22Rv1 (cell line): ENCODE data around the gene OR13C2.
"Not testable (repeated sequence)": the region's sequence is repeated elsewhere in the genome, so short reads cannot be mapped to it uniquely, and the experiment has no call there.

ENCODE experiments used
- H3K27ac ChIP-seq: fragments of 450-650 bp; 2 replicates; pipeline ENCODE4 v1.5.1; 2017
- ZFX ChIP-seq: fragments of 450-650 bp; IDR thresholded peaks from 2 replicates; pipeline ENCODE4 v1.6.1; 2017; ENCODE audit warnings: antibody characterized with exemption, borderline replicate concordance
- TF ChIP-seq, protein P1 (sequence below): fragments of 450-650 bp; IDR thresholded peaks from 2 replicates; pipeline ENCODE4 v1.5.1; 2017; ENCODE audit warnings: mild to moderate bottlenecking

The OR13C2 gene

DNA sequence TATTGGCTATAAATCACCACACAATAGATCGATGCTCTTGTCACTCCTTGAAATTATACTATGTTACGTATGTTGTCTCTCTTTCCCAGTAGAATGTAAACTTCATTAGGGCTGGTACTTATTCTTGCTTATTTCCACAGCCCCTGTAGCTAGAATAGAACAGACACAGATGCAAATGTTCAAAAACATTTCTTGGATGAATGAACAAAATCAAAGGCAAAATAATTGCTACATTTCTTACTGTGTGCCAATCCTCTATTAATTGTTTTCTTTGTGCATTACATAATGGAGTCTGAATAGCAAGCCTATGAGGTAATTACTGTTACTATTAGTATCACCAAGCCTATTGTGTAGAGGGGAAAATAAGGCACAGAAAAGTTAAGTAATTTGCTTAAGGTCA lies 725 bp upstream of the OR13C2 start:
- TF ChIP-seq, protein P1, sequence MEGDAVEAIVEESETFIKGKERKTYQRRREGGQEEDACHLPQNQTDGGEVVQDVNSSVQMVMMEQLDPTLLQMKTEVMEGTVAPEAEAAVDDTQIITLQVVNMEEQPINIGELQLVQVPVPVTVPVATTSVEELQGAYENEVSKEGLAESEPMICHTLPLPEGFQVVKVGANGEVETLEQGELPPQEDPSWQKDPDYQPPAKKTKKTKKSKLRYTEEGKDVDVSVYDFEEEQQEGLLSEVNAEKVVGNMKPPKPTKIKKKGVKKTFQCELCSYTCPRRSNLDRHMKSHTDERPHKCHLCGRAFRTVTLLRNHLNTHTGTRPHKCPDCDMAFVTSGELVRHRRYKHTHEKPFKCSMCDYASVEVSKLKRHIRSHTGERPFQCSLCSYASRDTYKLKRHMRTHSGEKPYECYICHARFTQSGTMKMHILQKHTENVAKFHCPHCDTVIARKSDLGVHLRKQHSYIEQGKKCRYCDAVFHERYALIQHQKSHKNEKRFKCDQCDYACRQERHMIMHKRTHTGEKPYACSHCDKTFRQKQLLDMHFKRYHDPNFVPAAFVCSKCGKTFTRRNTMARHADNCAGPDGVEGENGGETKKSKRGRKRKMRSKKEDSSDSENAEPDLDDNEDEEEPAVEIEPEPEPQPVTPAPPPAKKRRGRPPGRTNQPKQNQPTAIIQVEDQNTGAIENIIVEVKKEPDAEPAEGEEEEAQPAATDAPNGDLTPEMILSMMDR: no peak
- TF ChIP-seq ZFX: no peak

DNA sequence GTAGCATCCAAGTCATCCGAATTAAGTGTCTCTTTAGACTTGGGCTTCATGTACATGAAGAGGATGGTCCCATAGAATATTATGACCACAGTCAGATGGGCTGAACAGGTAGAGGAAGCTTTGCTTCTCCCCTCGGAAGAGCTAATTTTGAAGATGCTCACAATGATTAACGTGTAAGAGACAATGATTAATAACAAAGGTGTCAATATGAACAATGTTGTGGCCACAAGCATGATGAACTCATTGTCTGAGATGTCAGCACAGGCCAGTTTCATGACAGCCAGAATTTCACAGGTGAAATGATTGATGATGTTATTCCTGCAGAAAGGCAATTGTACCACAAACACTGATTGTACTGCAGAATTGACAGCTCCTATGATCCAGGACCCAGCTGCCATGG lies 626 bp downstream of the OR13C2 start:
- TF ChIP-seq, protein P1: no peak
- TF ChIP-seq ZFX: no peak
- no peak overlapping the region for H3K27ac ChIP-seq

More for the DNA sequence above, 725 bp upstream of the OR13C2 start:
- no peak overlapping the region for H3K27ac ChIP-seq

- not testable (repeated sequence) for H3K27ac ChIP-seq
These were observed 6.1 kb downstream of the OR13C2 start, which contains the start of gene OR13C5 for GRCh38 chr9:104599313-104599712. Gene OR13C5, minus strand, starts transcription at chr9:104599413. Its CDS starts 0 bp downstream, at chr9:104599413.

GRCh38 chr9:104598749-104599148 lies 6.7 kb downstream of the OR13C2 start:
- not testable (repeated sequence) for H3K27ac ChIP-seq

DNA sequence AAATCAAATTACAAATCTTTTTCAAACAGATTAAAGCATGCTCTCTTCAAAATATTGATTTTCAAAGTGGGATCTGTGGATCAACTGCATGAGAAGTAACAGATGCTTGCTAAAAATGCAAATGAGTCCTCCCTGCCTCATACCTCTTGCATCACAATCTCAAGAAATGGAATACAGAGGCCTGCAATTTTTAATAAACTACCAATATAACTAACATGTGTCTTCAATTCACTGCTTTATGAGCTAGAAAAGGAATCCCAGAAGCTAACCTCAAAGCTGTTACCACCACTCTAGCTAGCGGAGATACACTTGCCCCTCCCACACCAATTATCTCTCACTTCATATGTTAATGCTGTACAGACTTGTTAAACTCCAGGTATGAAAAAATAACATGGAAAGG lies 15.8 kb downstream of the OR13C2 start:
- no peak for TF ChIP-seq ZFX
- TF ChIP-seq, protein P1: no peak
- no peak overlapping the region for H3K27ac ChIP-seq

DNA sequence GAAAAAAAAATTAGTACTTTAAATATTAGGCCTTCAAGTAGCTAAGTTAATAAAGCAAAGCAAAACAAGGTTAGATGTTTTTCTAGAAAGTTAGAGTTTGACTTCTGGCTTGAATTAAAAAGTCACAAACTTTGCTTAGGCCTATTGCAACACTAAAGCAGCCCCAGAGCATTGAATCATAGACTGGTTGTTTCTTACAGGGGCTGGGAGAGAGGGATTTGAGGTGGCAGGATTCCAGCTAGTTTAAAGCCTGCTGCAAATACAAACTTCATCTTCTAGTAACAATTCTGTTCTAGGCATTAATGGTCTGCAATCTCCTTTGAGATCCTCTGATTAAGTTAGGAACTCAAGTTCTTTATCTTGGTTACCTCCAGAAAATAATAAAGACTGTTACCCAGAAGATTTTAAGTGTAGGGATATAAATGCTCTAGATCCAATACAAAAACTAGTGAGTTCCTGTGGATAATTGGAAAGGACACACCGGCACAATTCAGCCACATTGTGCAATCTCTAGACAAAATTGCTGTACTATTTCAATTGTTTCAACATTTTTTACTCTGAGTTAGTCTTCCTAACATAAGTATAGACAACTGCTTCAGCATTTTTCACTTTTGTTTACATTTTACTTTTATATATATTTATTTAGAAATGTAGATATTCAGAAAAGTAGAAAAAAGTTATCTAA lies 18.8 kb downstream of the OR13C2 start:
- no peak overlapping the region for H3K27ac ChIP-seq
- TF ChIP-seq, protein P1: no peak
- TF ChIP-seq ZFX: no peak

DNA sequence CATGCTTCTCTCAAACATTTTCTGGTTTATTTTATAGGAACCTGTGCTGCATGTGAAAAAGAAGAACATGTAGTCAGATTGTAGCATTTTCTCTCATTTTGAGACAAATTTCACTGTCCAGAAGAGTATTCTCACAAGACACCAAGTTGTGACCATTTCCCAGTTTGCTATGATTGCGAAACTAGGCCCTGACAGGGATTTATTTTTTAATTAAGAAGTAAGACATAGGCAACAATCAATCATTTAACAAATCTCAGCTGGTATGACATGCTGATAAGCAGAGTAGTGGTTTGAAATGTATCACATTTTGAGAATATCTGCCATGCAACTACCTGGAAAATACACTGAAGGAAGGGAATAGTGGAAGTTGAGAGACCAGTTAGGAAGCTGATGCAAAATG lies 24.9 kb downstream of the OR13C2 start:
- no peak overlapping the region for H3K27ac ChIP-seq
- TF ChIP-seq, protein P1: no peak
- TF ChIP-seq ZFX: no peak

DNA sequence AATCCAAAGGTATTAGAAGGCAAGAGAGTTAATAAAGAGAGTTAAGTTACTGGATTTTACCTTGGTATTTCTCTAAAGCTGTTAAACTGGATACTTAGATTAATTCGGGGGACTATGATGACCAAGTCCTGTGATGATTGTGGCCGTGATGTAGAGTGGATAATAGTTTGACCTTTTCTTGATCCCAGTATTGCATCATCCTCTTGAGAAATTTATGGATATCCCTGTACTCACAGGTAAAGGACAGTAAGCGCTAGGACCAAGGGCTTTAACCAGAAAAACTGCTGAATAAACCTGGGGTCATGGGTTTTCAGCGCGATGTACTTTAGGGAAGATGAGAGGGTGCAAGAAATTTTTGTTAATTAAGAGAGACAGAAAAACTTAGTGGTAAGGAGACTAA lies 28.2 kb downstream of the OR13C2 start:
- TF ChIP-seq, protein P1: no peak
- no peak for TF ChIP-seq ZFX
- no peak overlapping the region for H3K27ac ChIP-seq
